OCI-LY7 (cell line): Measurements from ENCODE around the gene MAP7D1.

ENCODE experiments used
- CTCF ChIP-seq: fragments of 200-600 bp; sonication (generic); conservative IDR thresholded peaks from 2 replicates; pipeline ENCODE4 v1.5.1; 2014; ENCODE audit warnings: mild to moderate bottlenecking, antibody characterized with exemption, low read length, moderate library complexity, mixed read lengths
- EZH2phosphoT487 ChIP-seq: fragments of 200-600 bp; sonication (generic); IDR thresholded peaks from 2 replicates; pipeline ENCODE4 v1.6.1; 2018; ENCODE audit warnings: low read depth, borderline replicate concordance, mild to moderate bottlenecking, mixed run types, antibody characterized with exemption, low read length, moderate library complexity, mixed read lengths

- TF ChIP-seq CTCF (no peak), EZH2phosphoT487 (no peak)
Measured at GRCh38 chr1:36198641-36199040, 42.7 kb downstream of the MAP7D1 start.
